ENCODE measurements around the gene NOMO2. TPM values are rescaled to one million over a fixed set of nuclear protein-coding genes. Genes with fewer than 3 reads are reported as not detected.
"Not testable (repeated sequence)": the region's sequence is repeated elsewhere in the genome, so short reads cannot be mapped to it uniquely, and the experiment has no call there.

NOMO2 gene
- total and polyA plus RNA-seq, 5 experiments from 2014 or later, result 40.9 to 60.8 (median 45.1) TPM

DNA sequence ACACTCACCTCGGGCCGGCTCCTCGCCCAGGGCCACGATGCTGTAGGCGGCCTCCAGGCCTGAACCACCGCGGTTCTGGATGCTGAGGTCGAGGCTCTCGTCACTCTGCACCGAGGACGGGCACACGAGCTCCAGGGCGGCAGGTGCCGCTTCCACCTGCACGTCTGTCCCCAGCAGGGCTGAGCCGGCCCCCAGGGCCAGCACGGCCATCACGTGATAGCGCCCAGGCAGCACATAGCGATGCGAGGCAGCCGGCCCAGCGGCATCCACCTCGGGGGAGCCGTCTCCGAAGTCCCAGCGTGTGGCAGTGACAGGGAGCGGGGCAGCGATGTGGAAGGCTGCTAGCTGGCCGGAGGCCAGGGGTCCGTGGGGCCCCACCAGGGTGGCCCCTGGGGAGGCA, 167.5 kb downstream of the NOMO2 start:
- H3K4me3 Mint-ChIP-seq, H3K4me1 Mint-ChIP-seq, H3K27me3 Mint-ChIP-seq, H3K27ac Mint-ChIP-seq, POLR2A ChIA-PET, DNase-seq, ATAC-seq, H3K36me3 Mint-ChIP-seq, H3K9me3 Mint-ChIP-seq: not testable (repeated sequence)

- H3K36me3 Mint-ChIP-seq, DNase-seq, H3K27ac Mint-ChIP-seq, H3K4me1 Mint-ChIP-seq, H3K27me3 Mint-ChIP-seq, H3K4me3 Mint-ChIP-seq, H3K9me3 Mint-ChIP-seq, POLR2A ChIA-PET, ATAC-seq: not testable (repeated sequence)
Measured at GRCh38 chr16:18387767-18388166, 174.1 kb downstream of the NOMO2 start.

DNA sequence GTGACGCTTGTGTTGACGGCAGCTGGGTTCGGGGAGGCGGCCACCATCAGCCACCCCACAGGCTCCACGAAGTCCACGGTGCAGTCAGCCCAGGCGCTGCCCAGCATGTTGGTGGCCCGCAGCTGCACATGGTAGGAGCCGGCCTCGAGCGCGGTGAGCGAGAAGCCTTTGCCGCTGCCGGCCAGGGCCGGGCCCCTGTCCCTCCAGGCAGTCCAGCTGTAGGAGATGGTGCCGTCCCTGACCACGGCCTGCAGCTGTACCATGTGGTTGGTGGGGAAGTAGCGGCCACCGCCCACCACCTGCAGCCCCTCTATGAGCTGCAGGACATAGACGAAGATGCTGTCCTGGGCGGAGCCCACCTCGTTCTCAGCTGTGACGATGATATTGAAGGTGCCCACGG, 175.4 kb downstream of the NOMO2 start:
- H3K4me1 Mint-ChIP-seq, H3K27me3 Mint-ChIP-seq, H3K9me3 Mint-ChIP-seq, POLR2A ChIA-PET, ATAC-seq, H3K36me3 Mint-ChIP-seq, H3K4me3 Mint-ChIP-seq, H3K27ac Mint-ChIP-seq: not testable (repeated sequence)
- DNase-seq, result peak in 2 of 10 donors; percentile 17 to 30

DNA sequence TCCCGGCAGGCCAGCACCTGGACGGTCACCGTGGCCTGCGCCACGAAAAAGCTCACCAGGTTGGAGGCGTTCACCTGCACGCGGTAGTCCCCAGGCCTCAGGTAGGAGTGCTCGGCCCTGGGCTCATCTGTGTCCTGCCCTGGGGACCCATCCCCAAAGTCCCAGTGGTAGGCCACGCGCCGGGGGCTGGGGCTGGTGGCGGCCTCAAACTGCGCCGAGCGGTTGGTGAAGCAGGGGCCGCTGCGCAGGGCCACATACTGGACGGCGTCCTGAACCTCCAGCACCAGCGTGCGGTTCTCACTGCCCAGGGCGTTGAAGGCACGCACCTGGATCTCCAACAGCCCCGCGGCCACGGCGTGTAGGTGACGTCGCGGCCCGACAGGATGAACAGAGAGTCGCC, 176.6 kb downstream of the NOMO2 start:
- H3K9me3 Mint-ChIP-seq, ATAC-seq, H3K27me3 Mint-ChIP-seq, POLR2A ChIA-PET, H3K4me1 Mint-ChIP-seq, H3K27ac Mint-ChIP-seq, H3K36me3 Mint-ChIP-seq, H3K4me3 Mint-ChIP-seq: not testable (repeated sequence)
- DNase-seq, result peak in 1 of 10 donors; percentile 19

- H3K36me3 Mint-ChIP-seq, H3K9me3 Mint-ChIP-seq, H3K4me3 Mint-ChIP-seq, H3K4me1 Mint-ChIP-seq, ATAC-seq, H3K27ac Mint-ChIP-seq, H3K27me3 Mint-ChIP-seq, POLR2A ChIA-PET: not testable (repeated sequence)
- peak in 1 of 10 donors; percentile 17 for DNase-seq
Measured at GRCh38 chr16:18384869-18385268, 177.0 kb downstream of the NOMO2 start.

- H3K27me3 Mint-ChIP-seq, H3K36me3 Mint-ChIP-seq, H3K9me3 Mint-ChIP-seq, H3K4me1 Mint-ChIP-seq, POLR2A ChIA-PET, H3K27ac Mint-ChIP-seq, ATAC-seq, H3K4me3 Mint-ChIP-seq: not testable (repeated sequence)
- DNase-seq, result peak in 1 of 10 donors; percentile 16
Measured at GRCh38 chr16:18384098-18384636, 177.7 kb downstream of the NOMO2 start.

DNA sequence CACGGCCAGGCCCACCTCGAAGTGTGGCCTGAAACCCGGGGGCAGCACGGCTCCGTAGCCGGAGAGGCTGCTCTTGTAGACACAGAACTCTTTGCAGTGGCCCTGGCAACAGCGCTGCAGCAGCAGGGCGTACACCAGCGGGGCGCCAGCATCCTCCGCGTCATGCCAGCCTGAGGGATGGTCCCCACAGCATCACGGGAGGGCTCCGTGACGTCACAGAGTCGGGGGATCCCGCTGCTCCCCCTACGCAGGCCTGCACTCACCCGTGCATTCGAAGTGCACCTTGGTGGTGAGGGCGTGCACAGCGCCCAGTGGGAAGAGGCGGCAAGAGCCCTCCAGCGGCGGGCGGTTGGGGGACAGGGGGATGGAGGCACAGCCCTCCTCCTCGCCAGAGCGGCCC, 179.2 kb downstream of the NOMO2 start:
- ATAC-seq, POLR2A ChIA-PET, H3K9me3 Mint-ChIP-seq, H3K4me1 Mint-ChIP-seq, H3K4me3 Mint-ChIP-seq, H3K27ac Mint-ChIP-seq, H3K36me3 Mint-ChIP-seq, H3K27me3 Mint-ChIP-seq: not testable (repeated sequence)
- DNase-seq, result peak in 1 of 10 donors; percentile 24

Small RNAs within 50 kb of the gene (microRNA-seq; reads per million reads assigned to microRNA genes)
- gene MIR3179-3 (ENCODE audit: borderline microRNAs expressed), result not detected
- not detected for gene MIR3179-4 (ENCODE audit: borderline microRNAs expressed)
- gene MIR3180-3 (ENCODE audit: borderline microRNAs expressed), result not detected
- not detected for gene MIR3670-3 (ENCODE audit: borderline microRNAs expressed)
- gene MIR3670-4 (ENCODE audit: borderline microRNAs expressed), result not detected
- not detected for gene MIR6770-3 (ENCODE audit: borderline microRNAs expressed)

Other genes with a start within 250 kb of the NOMO2 start
- gene NPIPA8, start 225.4 kb downstream of the NOMO2 start, total RNA-seq, result 10 to 100 TPM; 28.8 to 37.5 TPM
- gene NPIPA8, start 225.4 kb downstream of the NOMO2 start, polyA plus RNA-seq, result 1 to 10 TPM in 1 of 3 donors, not detected in 2; 3.3 TPM
- 1,000 to 10,000 TPM; 3,226 to 3,314 TPM for gene RPS15A, start 228.2 kb upstream of the NOMO2 start, total RNA-seq
- 1,000 to 10,000 TPM; 4,112 to 5,165 (median 4,927) TPM for gene RPS15A, start 228.2 kb upstream of the NOMO2 start, polyA plus RNA-seq
- gene ARL6IP1, start 239.5 kb upstream of the NOMO2 start, total RNA-seq, result 100 to 1,000 TPM; 102 to 106 TPM
- 100 to 1,000 TPM; 157 to 210 (median 169) TPM for gene ARL6IP1, start 239.5 kb upstream of the NOMO2 start, polyA plus RNA-seq

All from naive thymus-derived CD8-positive, alpha-beta T cell (primary cell).